WERI-Rb-1 (cell line): ENCODE measurements around the gene DNASE1L1.

Experiments used
- DNase-seq: peaks from one replicate; pipeline ENCODE4 v3.0.0-alpha.2; 2020
- H3K27ac ChIP-seq: fragments of 250-450 bp; sonication (Bioruptor Pico); 2 replicates; pipeline ENCODE4 v1.5.1; 2020; ENCODE audit warnings: mild to moderate bottlenecking, moderate library complexity
- H3K27me3 ChIP-seq: fragments of 250-450 bp; sonication (Bioruptor Pico); 2 replicates; pipeline ENCODE4 v1.5.1; 2021; ENCODE audit warnings: mild to moderate bottlenecking, low read depth, moderate library complexity; ENCODE audit not compliant: insufficient read depth, severe bottlenecking
- H3K36me3 ChIP-seq: fragments of 250-450 bp; sonication (Bioruptor Pico); 2 replicates; pipeline ENCODE4 v1.5.1; 2020; ENCODE audit warnings: mild to moderate bottlenecking, moderate library complexity
- H3K4me3 ChIP-seq: 2 replicates; pipeline ENCODE4 v1.5.1; 2011; ENCODE audit warnings: low read depth, mild to moderate bottlenecking, control low read depth, low read length
- H3K9me3 ChIP-seq: fragments of 250-450 bp; sonication (Bioruptor Pico); 2 replicates; pipeline ENCODE4 v1.5.1; 2021; ENCODE audit warnings: mild to moderate bottlenecking, moderate library complexity; ENCODE audit not compliant: severe bottlenecking
- CTCF ChIP-seq: IDR thresholded peaks from 2 replicates; pipeline ENCODE4 v1.5.1; 2011; ENCODE audit warnings: low read depth, mild to moderate bottlenecking, control low read depth, inconsistent platforms, low read length

DNASE1L1 gene

GRCh38 chrX:154382483-154383069, 26.5 kb downstream of the DNASE1L1 start:
- peaks cover 24% of the 10 kb centered on the region for H3K36me3 ChIP-seq
- no peak for TF ChIP-seq CTCF
- DNase-seq, result no peak
- H3K27ac ChIP-seq, result no peak overlapping the region
- no peak overlapping the region for H3K4me3 ChIP-seq
- H3K27me3 ChIP-seq, result no peaks in the 10 kb centered on the region
- H3K9me3 ChIP-seq, result no peaks in the 10 kb centered on the region

GRCh38 chrX:154381271-154381670, 27.8 kb downstream of the DNASE1L1 start:
- TF ChIP-seq CTCF, result no peak
- no peak overlapping the region for H3K4me3 ChIP-seq
- H3K36me3 ChIP-seq, result peaks cover 24% of the 10 kb centered on the region
- H3K9me3 ChIP-seq, result no peaks in the 10 kb centered on the region
- no peak overlapping the region for H3K27ac ChIP-seq
- no peak for DNase-seq
- H3K27me3 ChIP-seq, result no peaks in the 10 kb centered on the region

- TF ChIP-seq CTCF, result no peak
Observed at GRCh38 chrX:154380787-154381186, 28.3 kb downstream of the DNASE1L1 start.

GRCh38 chrX:154380153-154380552, 28.9 kb downstream of the DNASE1L1 start:
- peaks cover 24% of the 10 kb centered on the region for H3K36me3 ChIP-seq
- H3K4me3 ChIP-seq, result peak overlapping the region; percentile 90
- no peak for DNase-seq
- H3K27ac ChIP-seq, result peak overlapping the region; percentile 86
- no peak for TF ChIP-seq CTCF
- H3K27me3 ChIP-seq, result no peaks in the 10 kb centered on the region
- no peaks in the 10 kb centered on the region for H3K9me3 ChIP-seq

More at GRCh38 chrX:154380787-154381186, 28.3 kb downstream of the DNASE1L1 start:
- DNase-seq, result no peak
- Histone ChIP-seq H3K4me3 (no peak overlapping the region), H3K9me3 (no peaks in the 10 kb centered on the region), H3K36me3 (peaks cover 24% of the 10 kb centered on the region), H3K27me3 (no peaks in the 10 kb centered on the region), H3K27ac (no peak overlapping the region)

GRCh38 chrX:154379569-154379951, 29.5 kb downstream of the DNASE1L1 start:
- TF ChIP-seq CTCF, result no peak
- peak overlapping the region; percentile 90 for H3K4me3 ChIP-seq

More at GRCh38 chrX:154379569-154379951, 29.5 kb downstream of the DNASE1L1 start:
- Histone ChIP-seq H3K27ac (peak overlapping the region; percentile 86), H3K27me3 (no peaks in the 10 kb centered on the region), H3K9me3 (no peaks in the 10 kb centered on the region), H3K36me3 (peaks cover 24% of the 10 kb centered on the region)
- DNase-seq, result no peak
